HG03432 (cell line): Measurements from ENCODE around the gene PLXNC1.

ENCODE experiments used
- ATAC-seq: cut with Tn5 transposase; IDR thresholded peaks from one replicate; pipeline ENCODE4 v1.9.1; 2021; ENCODE audit warnings: mild to moderate bottlenecking, moderate library complexity; ENCODE audit not compliant: unreplicated experiment

The PLXNC1 gene

DNA sequence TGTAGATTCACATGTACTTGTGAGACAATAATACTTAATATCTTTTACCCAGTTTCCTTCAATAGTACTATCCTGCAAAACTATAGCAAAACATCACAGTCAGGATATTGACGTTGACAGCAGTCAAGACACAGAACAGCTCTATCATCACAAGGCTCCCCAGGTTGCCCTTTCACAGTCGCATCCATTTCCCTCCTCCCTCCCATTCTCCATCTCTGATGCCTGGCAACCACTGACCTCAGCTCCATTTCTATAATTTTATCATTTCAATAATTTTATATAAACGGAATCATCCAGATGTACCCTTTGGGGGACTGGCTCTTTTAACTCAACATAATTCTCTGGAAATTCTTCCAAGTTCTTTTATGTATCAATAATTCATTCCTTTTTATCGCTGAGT is 81.5 kb downstream of the PLXNC1 start:
- no peak for ATAC-seq

DNA sequence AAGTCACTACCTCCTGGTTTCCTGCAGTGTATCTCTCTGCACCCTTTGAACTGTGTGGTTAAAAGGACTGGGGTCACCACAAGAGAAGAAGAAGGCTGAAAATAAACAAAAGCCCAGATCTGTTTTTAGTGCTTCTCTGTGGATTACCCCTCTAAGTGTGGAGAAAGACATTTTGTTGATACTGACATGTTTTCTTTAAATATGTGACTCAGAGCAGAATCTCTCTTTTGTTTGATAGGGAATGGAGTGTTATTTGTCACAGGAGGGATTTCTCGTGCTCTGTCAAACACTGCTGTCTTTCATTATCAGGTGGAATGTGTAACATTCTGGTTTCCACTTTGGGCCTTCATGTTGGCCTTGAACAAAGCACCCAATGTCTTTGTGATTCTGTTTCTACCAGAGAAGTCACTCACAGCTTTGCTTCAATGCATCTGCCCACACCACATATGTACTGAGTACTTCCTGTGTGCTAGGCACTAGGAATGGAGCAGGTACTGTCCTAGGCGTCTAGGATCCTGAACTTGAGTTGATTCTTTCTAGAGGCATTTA is 82.1 kb downstream of the PLXNC1 start:
- peak; percentile 76 for ATAC-seq

DNA sequence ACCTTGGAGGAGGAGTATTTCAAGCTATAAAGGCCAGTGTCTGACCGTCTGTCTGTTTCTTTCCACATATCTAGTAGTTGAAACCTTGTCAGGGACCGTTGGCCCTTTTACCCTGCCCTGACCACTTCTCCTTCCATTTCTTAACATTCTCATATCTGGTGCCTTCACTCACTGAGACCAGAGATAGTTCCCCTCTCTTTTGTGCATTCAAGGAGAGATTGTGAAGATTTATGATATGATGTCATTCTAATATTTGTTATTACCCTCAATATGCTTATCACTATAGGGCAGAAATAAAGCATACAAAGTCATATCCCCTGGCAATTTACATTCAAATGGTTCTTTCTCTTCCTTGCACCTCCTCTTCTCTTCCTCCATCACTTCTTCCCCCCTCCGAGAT is 83.3 kb downstream of the PLXNC1 start:
- no peak for ATAC-seq

DNA sequence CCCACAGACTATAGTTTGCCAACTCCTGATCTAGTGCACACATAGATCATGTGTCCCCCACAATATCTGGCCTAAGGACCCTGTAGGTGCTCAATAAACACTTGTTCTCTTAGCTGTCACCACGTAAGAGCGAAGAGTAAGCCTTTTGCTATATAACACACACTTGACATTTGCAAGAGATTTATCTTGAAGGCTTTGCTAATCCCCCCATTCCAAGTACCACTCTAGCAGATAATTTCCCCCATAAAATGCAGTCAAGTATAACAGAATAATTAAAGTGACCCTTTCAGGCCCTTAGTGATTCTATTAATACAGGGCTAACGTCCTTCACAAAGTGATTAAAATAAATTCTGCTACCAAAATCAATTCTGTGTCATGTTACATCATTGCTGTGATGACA is 87.5 kb downstream of the PLXNC1 start:
- no peak for ATAC-seq

DNA sequence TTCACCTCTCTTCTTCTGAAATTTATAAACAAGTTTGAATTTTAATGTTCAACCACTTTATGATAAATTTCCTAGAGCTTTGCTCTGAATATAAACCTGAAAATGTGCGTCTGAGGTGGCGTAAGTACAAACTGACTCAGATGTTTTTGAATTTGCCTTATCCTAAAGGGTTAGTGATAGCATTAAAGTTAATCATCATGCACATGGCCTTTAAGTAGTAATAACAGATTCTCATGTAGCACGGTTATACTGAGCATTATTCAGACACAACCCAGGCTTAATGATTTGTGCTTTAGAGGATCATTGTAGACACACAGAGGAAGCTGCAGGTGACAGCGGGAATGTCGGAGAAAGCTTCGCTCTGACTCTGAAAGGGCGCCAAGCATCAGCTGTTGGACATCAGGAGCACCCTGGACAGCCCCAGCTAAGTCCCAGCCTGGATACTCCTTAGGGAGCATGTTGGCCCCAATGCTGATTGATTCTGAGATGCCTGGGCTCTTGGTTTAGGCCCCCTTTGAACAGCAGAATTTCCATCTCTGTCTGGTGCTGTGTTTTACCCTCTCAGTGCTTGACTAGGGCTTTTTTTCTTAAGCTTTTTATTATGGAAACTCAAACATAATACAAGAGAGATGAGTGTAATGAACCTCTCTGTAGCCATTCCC is 91.1 kb downstream of the PLXNC1 start:
- no peak for ATAC-seq

DNA sequence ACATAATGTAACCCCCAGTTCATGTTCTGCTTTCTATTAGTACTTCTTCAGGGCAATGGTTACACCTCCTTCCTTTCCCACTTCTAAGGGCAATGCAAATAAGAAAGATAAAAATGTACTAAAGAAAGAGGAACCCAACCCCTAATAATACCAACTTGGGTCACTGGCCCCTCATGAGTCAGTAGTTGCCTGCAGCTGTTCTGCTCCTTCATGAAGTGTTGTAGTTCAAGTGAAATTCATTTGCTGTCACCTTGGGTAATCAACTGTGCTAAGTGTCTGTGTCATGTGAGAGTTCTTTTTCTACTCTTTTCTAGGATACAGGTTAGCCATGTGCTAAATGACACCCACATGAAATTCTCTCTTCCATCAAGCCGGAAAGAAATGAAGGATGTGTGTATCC is 91.8 kb downstream of the PLXNC1 start:
- peak; percentile 89 for ATAC-seq

DNA sequence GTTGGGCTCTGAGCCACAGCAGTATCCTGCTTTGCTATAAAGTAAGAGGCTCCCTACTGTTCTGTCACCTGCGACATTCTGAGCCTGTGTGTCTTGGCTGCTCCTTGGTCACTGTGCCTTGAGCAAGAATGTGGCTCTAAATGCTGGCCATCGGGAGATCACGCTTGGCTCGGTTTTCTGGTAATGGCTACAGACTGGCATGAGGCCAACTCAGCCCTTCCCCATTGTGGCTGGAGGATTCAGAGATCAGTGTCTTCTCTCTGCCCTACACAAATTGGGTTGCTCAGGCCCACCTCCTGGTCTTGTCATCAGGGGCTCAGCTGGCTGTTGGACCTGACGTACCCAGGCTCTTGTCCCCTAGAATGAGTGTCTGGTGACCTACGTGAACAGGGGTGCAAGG is 94.5 kb downstream of the PLXNC1 start:
- no peak for ATAC-seq

DNA sequence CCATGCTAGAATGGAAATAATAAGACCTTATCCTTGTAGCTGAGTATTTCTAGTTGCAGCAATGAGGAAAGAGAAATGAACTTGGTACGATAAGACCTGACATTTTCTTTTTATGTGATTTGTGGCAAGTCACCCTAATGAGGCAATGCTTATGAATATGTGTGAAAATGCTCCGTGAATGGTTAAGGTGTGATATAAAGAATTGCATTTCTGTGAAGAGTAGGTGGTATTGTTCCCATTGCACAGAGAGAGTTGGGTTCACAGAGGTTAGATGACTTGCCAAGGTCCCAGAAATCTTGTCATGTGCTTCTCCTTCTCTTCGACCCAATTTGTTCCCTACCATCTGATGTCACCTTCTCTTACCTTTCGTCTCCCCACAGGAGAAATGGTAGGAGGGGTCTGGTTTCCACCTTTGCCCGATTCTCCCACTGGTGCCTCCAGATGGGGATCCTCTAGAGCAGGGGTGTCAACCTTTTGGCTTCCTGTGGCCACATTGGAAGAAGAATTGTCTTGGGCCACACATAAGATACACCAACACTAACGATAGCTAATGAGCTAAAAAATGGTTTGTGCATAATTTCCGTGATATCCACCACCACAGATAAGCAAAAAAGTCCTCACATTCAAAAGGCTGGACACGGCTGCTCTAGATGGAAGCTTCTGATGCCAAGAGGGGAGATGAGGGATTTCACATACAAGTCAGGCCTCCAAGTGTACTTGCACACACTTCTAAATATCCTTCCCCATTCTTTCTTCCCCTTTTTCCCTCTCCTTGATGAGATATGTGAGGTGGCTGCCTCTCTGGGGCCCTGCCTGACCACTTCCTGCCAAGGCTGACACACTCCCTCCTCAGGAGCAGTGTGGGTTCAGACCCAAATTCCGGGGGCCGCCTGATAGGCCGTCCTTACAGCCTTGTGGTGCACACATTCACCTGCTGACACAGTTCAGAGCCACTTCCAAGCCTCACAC is 96.1 kb downstream of the PLXNC1 start:
- ATAC-seq: peak; percentile 74

DNA sequence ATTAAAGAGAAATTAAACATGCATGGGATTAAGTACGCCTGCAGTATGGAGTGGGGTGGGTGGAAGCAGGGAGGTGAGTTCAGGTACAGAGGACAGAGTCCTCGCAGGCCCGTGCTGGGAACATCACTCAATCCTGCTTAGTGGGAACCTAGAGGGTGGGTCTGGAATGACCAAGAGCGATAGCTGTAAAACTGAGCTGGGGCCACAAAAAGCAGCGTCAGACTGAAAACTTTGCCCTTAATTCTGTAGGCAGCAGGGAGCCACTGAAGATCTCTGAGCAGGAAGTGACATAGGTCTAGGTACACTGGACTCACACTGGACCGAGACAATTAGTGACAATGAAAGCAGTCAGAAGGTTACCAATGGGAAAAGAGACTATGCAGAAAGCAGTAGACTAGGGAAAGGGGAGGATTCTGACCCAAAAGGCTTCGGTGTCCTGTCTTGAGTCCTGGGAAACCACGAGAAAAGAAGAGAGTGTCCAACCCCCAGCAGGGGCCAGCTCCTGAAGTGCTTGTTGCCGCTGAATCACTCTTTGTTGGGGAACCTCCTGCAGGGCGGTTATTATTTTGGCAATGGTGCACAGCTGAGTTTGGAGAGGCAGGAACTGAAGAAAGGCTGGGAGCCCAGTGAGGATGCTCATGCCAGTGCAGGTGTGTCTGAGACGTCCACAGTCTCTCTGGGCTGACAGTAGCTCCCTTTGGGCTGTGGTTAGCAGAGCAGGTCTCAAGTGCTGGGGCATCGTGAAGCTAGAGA is 97.4 kb downstream of the PLXNC1 start:
- ATAC-seq: no peak

DNA sequence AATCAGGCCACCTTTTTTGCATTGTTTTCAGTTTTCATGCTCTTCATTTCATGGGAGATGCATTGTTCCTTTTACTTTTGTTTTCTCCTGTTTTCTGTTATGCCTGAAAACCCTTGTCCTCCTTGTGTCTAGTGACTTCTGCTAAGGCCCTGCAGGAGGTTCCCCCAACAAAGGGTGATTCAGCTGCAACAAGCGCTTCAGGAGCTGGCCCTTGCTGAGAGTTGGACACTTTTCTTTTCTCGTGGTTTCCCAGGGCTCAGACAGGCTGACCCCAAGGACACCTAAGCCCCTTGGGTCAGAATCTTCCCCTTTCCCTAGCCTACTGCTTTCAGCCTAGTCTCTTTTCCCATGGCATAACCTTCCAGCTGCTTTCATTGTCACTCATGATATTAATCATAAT is 98.9 kb downstream of the PLXNC1 start:
- no peak for ATAC-seq

DNA sequence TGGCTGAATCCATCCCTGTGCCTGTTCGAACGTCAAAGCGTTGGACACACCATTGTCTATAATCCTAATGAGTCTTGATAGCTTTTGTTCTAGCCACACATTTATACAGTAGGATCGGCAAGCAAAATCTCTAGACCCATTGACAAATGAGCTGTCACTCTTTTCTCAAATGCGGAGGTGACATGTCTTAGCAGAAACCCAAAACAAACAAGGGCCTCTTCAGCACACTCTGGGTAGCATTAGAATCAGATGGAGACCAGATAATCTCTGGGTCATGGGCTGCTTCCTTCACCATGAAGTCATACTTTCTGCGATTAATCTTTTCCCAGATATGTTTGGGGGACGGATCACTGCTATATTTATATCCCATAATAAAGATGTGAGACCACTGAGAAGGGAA is 100.2 kb downstream of the PLXNC1 start:
- ATAC-seq: no peak

DNA sequence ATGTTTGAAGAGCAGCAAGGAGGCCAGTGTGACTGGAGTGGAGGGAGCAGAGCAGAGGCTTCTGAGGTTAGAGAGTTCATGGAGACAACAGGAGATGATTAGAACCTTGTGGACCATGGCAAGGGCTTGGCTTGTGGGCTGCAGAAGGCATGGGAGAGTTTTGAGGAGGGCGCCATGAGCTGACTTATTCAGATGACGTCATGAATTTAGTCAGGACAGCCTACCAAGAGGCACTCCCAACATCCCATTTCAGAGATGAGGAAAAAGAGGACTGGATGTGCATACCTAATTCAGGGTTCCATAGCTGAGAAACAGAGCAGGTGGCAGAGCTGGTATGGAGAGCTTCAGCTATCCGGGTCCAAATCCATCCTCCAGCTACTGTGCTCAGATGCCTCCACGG is 101.8 kb downstream of the PLXNC1 start:
- ATAC-seq: no peak

DNA sequence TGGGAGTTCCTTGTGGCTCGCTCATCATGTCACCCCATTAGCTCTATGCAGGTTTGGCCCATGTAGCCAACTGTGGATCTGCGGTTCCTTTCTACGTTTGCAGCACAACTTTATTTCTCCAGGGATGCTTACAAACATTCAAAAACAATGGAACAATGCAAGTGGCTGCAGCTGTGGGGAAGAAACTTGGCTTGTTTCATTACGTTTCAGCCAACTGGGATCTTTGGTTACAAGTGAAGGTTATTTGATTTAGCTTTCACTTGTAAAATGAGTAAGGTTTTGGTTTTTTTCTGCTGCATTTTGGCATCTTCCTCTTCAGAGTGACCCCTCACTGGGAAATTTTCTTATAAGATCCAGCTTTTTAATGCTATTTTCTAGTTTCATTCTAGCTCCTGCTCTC is 105.9 kb downstream of the PLXNC1 start:
- no peak for ATAC-seq

DNA sequence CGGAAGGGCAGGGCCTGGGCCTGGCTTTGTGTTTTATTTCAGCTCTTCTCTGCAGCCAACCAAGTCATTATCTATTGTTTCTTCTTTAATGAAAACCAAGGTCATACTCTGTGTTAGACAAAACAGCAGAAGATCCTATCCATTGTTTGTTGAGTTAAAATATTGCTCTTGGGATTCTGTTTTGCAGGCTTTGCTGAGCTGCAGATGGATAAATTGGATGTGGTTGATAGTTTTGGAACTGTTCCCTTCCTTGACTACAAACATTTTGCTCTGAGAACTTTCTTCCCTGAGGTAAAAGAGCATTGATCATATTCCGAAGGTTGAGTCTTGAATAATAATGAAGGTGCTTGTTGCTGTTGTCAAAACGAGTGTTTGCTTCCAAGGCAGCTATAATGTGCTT is 106.6 kb downstream of the PLXNC1 start:
- ATAC-seq: no peak

DNA sequence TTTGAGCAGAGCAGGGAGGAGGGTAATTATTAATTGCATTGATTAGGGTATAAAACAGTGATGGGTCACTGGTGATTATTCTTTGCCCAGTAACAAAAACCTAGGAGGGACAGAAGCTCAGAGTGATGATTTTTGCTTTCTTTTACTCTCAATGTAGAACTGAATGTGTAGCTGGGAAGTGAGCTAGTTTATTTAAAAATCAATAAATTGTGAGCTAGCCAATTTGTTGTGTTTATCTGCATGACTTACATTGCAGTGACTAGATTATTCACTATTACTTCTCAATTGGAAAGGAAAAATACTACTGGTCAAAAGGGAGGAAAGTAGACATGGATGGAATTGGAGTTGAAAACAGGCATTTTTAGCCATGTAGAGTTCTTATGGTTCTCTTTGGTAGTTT is 107.1 kb downstream of the PLXNC1 start:
- no peak for ATAC-seq

DNA sequence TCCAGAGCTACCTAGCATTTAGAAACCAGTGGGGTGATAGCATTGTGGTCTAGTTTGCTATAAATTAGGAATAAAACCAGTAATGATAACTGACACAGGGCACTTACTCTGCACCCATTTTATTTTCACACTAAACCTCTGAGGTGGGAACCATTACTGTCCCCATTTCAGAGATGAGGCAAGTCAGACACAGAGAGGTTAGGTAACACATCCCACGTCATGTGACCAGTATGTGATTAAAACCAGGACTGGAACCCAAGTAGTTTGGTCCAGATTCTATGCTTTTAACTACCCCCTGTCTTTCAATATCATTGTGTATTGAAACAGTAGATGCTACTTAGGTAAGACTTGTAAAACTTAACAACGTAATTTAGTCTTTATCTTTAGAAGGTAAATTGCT is 110.2 kb downstream of the PLXNC1 start:
- peak; percentile 37 for ATAC-seq

DNA sequence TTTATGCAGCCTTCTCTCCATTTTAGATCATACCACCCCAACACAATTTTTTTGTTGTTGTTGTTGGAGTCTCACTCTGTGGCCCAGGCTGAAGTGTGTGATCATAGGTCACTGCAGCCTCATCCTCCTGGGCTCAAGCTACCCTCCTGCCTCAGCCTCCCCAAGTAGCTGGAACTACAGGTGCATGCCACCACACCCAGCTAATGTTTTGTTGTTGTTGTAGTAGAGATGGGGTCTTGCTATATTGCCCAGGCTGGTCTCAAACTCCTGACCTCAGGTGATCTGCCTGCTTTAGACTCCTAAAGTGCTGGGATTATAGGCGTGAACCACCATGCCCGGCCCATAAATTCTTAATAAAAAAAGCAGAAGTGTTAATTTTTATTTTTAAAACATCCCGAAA is 111.6 kb downstream of the PLXNC1 start:
- ATAC-seq: no peak

DNA sequence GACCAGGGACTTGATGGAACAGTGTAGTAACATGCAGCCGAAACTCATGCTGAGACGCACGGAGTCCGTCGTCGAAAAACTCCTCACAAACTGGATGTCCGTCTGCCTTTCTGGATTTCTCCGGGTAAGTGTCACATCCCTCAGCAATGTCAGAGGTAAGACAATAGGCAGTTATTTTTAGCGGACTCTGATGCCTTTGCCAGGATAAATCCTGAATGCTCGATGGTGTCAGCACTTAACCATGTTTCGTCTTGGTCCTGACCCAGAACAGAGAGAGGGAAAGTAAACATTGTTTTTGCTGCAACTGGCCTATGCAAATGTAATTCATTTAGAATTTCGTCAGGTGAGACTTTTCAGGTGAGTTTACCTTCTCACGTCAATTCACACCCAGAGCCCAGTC is 112.3 kb downstream of the PLXNC1 start:
- ATAC-seq: no peak

DNA sequence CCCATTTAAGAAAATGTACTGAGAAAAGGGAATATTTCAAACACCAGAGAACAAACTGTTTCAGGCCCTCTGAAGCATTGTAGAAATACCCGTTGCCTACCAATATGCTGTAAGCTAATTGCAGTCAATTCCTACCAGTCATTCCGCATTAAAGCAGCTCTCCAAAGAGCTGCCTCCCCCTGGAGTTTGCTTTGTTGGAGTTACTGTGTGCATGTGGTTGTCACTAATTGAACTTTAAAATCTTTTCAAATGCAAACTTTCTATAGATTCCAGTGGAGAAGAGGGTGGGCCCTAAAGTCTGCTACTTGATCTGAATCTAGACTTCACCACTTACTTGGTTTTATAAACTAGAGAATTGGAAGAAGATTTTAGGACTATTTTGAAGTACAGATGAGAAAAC is 112.7 kb downstream of the PLXNC1 start:
- ATAC-seq: no peak

DNA sequence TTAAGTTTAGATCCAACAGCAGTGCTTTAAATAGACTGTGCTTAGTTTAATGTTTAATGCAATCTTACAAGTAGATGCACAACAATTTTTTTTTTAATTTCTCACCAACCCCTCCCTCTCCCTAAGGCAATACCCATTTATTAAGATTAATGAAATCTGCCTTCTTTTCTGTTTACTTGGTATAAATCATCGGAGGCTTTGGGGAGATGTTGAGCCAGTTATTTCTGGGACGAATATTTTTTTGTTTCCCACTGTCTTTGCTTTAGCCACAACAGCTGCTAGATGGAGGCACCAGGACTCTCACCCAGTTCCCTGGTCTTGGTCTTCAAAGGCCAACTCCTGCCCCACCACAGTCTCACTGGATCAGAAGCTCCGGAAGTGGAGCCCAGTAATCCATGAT is 113.4 kb downstream of the PLXNC1 start:
- ATAC-seq: no peak

DNA sequence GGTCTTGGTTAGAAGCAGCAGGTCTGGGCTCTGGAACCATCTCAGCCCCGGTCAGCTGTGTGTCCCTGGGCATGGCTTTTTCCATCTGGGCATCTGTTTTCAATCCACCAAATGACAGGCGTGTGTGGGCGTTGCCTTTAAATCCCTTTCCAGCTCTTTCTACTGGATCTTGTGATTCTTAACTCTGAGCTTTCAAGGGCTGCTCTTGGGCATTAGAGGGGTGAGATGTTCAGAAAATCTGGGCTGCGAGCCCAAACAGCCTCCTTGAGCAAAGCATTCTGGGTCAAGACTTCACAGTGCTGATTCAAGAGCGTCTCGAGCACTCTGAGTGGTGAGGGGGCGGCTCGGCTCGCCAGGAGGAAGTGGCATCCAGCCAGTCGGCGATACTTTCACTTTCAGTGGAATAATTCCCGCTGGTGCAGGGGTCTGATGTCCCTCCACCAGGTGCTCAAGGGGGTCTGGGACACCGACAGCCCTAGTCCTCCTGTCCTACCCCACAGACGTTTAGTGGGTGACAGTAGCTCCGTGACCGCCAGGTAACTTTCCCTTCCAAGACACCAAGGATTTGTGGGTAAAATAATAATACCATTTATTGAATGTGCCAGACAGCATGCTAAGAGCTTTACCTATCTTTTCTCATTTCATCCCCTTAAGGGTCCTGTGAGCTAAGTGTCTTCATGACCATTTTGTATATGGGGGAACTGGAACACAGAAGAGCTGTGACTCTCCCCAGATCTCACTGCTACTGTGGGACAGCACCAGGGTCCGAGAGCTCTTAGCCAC is 114.0 kb downstream of the PLXNC1 start:
- peak; percentile 56 for ATAC-seq
